Gastrocnemius medialis (tissue), 4 donors: ENCODE results near the gene GCAT. TPM values are rescaled to one million over a fixed set of nuclear protein-coding genes. Genes with fewer than 3 reads are reported as not detected.
A peak's percentile ranks its signal among the peaks of the same experiment; 100 is the strongest.

Source experiments
- ATAC-seq, 2 donors: fragments of 150-250 bp; one replicate each; pipeline ENCODE4 v1.9.1; 2016
- DNase-seq, 2 donors: peaks; one replicate each; pipeline ENCODE4 v3.0.0-alpha.2; 2019
- H3K27ac ChIP-seq, 4 donors: fragments of 200-600 bp; sonication (generic); 1 replicate in 1 of 4; 2 replicates in 3 of 4; pipeline ENCODE4 v1.5.1; 2016 to 2018; ENCODE audit warnings: mild to moderate bottlenecking in 2 of 4, moderate library complexity in 1 of 4
- H3K27me3 ChIP-seq, 3 donors: fragments of 200-600 bp; sonication (generic) in 2 of 3; 1 replicate in 1 of 3; 2 replicates in 2 of 3; pipeline versions ENCODE4 v1.5.1 to v1.6.0; 2016 to 2019; ENCODE audit warnings: mild to moderate bottlenecking in 1 of 3, moderate library complexity in 1 of 3
- H3K36me3 ChIP-seq, 2 donors: fragments of 200-600 bp; sonication (generic) in 1 of 2; one replicate each; pipeline ENCODE4 v1.5.1; 2017 to 2018
- H3K4me1 ChIP-seq, 2 donors: fragments of 200-600 bp; sonication (generic) in 1 of 2; one replicate each; pipeline ENCODE4 v1.5.1; 2016 to 2017; ENCODE audit warnings: mild to moderate bottlenecking in 2 of 2
- H3K4me3 ChIP-seq, 4 donors: fragments of 200-600 bp; sonication (generic) in 3 of 4; 1 replicate in 1 of 4; 2 replicates in 3 of 4; pipeline ENCODE4 v1.5.1; 2016 to 2019; ENCODE audit warnings: mild to moderate bottlenecking in 2 of 4
- H3K9me3 ChIP-seq, 3 donors: fragments of 200-600 bp; sonication (generic) in 2 of 3; 1 replicate in 1 of 3; 2 replicates in 2 of 3; pipeline ENCODE4 v1.5.1; 2016 to 2019
- POLR2A ChIP-seq, 2 donors: fragments of 450-650 bp; IDR thresholded peaks; one replicate each; pipeline ENCODE4 v1.6.1; 2017; ENCODE audit warnings: antibody characterized with exemption in 2 of 2, mild to moderate bottlenecking in 2 of 2, moderate library complexity in 2 of 2
- in situ Hi-C, 4 donors: fragments of 200-750 bp; cut with MboI; loops; one replicate each; pipeline versions ENCODE4 v1.15.0 to v1.8.0; 2017; ENCODE audit warnings: low sequenced_read_pairs in 4 of 4
- intact Hi-C: fragments of 100-400 bp; cut with DNase I; formaldehyde crosslinking; loops from one replicate; pipeline ENCODE4 v1.15.1; 2023; ENCODE audit warnings: low total_unique reads
- total RNA-seq, 4 donors: library from RNA; depleted of rRNA; stranded (reverse); fragments of >200 nt; gene quantifications; one replicate each; pipeline versions ENCODE4 v1.1.0 to v1.2.3, GENCODE V29; 2016
- TF ChIP-seq, protein P1 (sequence below), 5 experiments: fragments of 450-650 bp in 3 of 5; fragments of 200-600 bp in 2 of 5; sonication (generic) in 2 of 5; IDR thresholded peaks in 4 of 5; conservative IDR thresholded peaks in 1 of 5; 1 replicate in 4 of 5; 2 replicates in 1 of 5; pipeline ENCODE4 v1.5.1; 2016 to 2019; ENCODE audit warnings: antibody characterized with exemption in 5 of 5, mild to moderate bottlenecking in 3 of 5, moderate library complexity in 3 of 5

Gene GCAT
- total RNA-seq, 4 donors from 2014 or later: 10.0 to 21.5 (median 15.1) TPM

DNA sequence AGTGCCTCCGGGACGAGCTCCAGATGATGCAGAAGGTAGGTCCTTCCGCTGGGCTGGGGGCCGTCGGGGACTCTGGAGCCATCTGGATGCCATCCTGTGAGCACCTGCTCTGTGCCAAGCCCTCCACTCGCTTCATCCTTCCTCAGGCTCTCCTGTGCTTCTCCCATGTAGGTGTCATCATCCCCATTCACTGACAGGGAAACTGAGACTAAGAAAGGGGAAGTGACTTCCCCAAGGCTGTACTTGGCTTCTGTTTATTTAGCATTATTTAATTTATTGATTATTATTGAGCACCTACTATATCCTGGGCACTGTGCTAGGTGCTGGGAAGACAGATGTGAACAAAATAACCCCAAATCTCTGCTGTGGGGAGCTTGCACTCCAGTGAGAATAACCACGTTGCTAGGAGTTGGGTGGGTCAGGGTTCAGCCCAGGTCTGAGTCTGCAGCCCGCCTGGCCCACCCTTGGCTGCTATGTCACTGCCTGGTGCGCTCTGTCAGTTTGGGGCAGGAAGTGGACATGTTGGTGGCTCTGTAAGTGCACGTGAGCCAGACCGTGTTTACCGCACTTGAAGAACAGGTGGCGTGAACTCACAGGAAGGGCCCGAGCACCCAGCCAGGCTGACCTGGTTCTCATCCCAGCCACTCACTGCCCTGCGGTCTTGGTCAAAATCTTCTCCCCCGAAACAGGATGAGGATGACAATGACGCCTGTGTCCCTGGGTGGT lies 35.9 kb upstream of the GCAT start:
- Histone ChIP-seq H3K36me3 (peaks cover 0 to 37% of the 10 kb centered on the region in 2 donors), H3K27ac (no peak overlapping the region), H3K9me3 (no peaks in the 10 kb centered on the region), H3K27me3 (no peaks in the 10 kb centered on the region), H3K4me1 (peaks cover under 1 to 2% of the 10 kb centered on the region in 2 donors), H3K4me3 (no peak overlapping the region)
- DNase-seq (no peak), ATAC-seq (no peak)
- TF ChIP-seq, protein P1, sequence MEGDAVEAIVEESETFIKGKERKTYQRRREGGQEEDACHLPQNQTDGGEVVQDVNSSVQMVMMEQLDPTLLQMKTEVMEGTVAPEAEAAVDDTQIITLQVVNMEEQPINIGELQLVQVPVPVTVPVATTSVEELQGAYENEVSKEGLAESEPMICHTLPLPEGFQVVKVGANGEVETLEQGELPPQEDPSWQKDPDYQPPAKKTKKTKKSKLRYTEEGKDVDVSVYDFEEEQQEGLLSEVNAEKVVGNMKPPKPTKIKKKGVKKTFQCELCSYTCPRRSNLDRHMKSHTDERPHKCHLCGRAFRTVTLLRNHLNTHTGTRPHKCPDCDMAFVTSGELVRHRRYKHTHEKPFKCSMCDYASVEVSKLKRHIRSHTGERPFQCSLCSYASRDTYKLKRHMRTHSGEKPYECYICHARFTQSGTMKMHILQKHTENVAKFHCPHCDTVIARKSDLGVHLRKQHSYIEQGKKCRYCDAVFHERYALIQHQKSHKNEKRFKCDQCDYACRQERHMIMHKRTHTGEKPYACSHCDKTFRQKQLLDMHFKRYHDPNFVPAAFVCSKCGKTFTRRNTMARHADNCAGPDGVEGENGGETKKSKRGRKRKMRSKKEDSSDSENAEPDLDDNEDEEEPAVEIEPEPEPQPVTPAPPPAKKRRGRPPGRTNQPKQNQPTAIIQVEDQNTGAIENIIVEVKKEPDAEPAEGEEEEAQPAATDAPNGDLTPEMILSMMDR (IDR thresholded peaks at IDR 0.05 in 4 of 5, conservative IDR thresholded peaks at IDR 0.05 in 1 of 5): no peak
- TF ChIP-seq POLR2A (IDR thresholded peaks at IDR 0.05): no peak
- in situ Hi-C loops: no loop called here
- intact Hi-C loops: no loop called here

DNA sequence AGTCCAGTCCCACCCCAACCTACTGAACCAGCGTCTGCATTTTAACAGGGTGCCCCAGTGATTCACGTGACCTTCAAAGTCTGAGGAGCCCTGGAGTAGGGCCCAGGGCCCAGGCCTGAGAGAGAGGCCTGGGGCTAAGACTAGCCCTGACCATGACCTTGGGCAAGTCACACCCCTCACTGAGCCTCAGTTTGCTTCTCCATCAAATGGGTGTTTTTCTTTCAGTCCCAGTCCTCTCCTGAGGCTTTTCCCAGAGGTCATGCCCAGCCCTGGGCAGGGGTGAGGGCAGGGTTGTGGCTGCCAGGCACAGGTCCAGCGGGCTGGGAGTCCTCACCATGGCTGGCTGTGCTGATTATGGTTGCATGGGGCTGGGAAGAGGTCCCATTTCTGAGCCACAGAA lies 33.0 kb upstream of the GCAT start:
- no peak overlapping the region for H3K4me3 ChIP-seq
- DNase-seq (no peak), ATAC-seq (no peak)
- H3K9me3 ChIP-seq: no peaks in the 10 kb centered on the region
- peaks cover 0 to 27% of the 10 kb centered on the region in 2 donors for H3K36me3 ChIP-seq
- TF ChIP-seq, protein P1 (IDR thresholded peaks at IDR 0.05 in 4 of 5, conservative IDR thresholded peaks at IDR 0.05 in 1 of 5): no peak
- TF ChIP-seq POLR2A (IDR thresholded peaks at IDR 0.05): no peak
- H3K27ac ChIP-seq: no peak overlapping the region
- no peaks in the 10 kb centered on the region for H3K27me3 ChIP-seq
- in situ Hi-C loops: loop anchor here in 1 of 4 donors (25.0 kb wide), 1 partner anchor 137 kb away; the partner anchor contains the start of gene SH3BP1
- intact Hi-C loops: no loop called here
- H3K4me1 ChIP-seq: peaks cover 7 to 8% of the 10 kb centered on the region in 2 donors

DNA sequence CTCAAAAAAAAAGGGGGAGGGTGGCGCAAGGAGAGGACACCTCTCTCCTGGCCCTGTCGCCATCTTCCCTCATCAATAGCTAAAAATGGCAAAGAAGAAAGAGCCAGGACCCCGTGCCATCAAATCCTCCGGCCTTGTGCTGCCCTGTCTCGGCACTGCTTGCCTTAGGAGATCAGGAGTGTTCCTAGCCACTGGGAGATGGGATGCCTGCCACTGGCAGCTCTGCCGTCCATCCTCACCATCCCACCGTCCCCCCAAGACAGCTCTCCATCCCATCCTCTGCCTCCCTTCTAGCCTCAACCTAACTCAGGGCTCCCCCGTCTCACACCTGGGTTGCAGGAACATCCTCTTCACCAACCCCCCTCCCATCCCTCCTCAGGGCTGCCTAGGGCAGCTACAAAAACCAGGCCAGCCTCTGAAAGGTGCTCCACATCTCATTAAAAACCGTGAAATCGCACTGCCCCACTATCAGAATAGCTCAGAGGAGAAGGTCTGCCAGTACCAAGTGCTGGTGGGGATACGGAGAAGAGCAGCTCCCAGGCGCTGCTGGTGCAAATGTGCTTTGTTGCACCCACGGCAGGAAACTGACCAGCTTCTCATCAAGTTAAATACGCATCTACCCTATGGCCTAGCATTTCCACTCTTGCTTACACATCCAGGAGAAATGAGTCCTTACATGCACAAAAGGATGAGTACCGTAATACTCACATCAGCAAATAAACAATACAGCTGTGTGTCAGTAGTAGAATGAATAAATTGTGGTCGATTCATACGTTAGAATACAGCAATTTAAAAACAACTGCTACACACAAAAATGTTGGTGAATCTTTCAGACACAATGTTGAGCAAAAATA lies 31.7 kb upstream of the GCAT start:
- no peak overlapping the region for H3K4me3 ChIP-seq
- H3K27ac ChIP-seq: no peak overlapping the region

GRCh38 chr22:37776639-37777005 lies 31.1 kb upstream of the GCAT start:
- in situ Hi-C loops: loop anchor here in 1 of 4 donors (25.0 kb wide), 1 partner anchor 139 kb away; the partner anchor contains the start of gene SH3BP1
- no peaks in the 10 kb centered on the region for H3K9me3 ChIP-seq
- TF ChIP-seq, protein P1 (IDR thresholded peaks at IDR 0.05 in 4 of 5, conservative IDR thresholded peaks at IDR 0.05 in 1 of 5): no peak
- H3K27me3 ChIP-seq: no peaks in the 10 kb centered on the region
- no peak for DNase-seq
- H3K36me3 ChIP-seq: peaks cover 0 to 12% of the 10 kb centered on the region in 2 donors
- H3K4me3 ChIP-seq: no peak overlapping the region
- H3K4me1 ChIP-seq: peaks cover 7 to 8% of the 10 kb centered on the region in 2 donors
- intact Hi-C loops: no loop called here
- no peak for ATAC-seq
- H3K27ac ChIP-seq: peak overlapping the region in 1 of 4 donors; percentile 13

More for the DNA sequence above, 31.7 kb upstream of the GCAT start:
- Histone ChIP-seq H3K9me3 (no peaks in the 10 kb centered on the region), H3K4me1 (peaks cover 7 to 8% of the 10 kb centered on the region in 2 donors), H3K27me3 (no peaks in the 10 kb centered on the region), H3K36me3 (peaks cover 0 to 18% of the 10 kb centered on the region in 2 donors)
- intact Hi-C loops: no loop called here
- in situ Hi-C loops: loop anchor here in 1 of 4 donors (25.0 kb wide), 1 partner anchor 139 kb away; the partner anchor contains the start of gene SH3BP1
- ATAC-seq (no peak), DNase-seq (no peak)
- TF ChIP-seq POLR2A (IDR thresholded peaks at IDR 0.05): no peak
- TF ChIP-seq, protein P1 (IDR thresholded peaks at IDR 0.05 in 4 of 5, conservative IDR thresholded peaks at IDR 0.05 in 1 of 5): no peak
